GM18508 (cell line): Measurements from ENCODE around the gene SWAP70.
"Not testable (repeated sequence)": the region's sequence is repeated elsewhere in the genome, so short reads cannot be mapped to it uniquely, and the experiment has no call there.

Experiments
- ATAC-seq: cut with Tn5 transposase; IDR thresholded peaks from one replicate; pipeline ENCODE4 v1.9.1; 2021; ENCODE audit warnings: moderate number of reproducible peaks; ENCODE audit not compliant: insufficient read depth, unreplicated experiment

The SWAP70 gene

GRCh38 chr11:9663699-9664275 lies at the start of gene SWAP70:
TSS of gene SWAP70 (plus strand) at chr11:9664077. CDS start at chr11:9664180, 103 bp downstream.
- ATAC-seq, result peak; percentile 43

- ATAC-seq, result peak; percentile 32
These were observed 48.8 kb upstream of the SWAP70 start for GRCh38 chr11:9615031-9615451.

GRCh38 chr11:9616042-9616675 lies 47.7 kb upstream of the SWAP70 start:
- no peak for ATAC-seq

- ATAC-seq, result no peak
These were observed 47.0 kb upstream of the SWAP70 start for GRCh38 chr11:9616858-9617257.

- ATAC-seq, result no peak
These were observed 45.9 kb upstream of the SWAP70 start for GRCh38 chr11:9617940-9618339.

- no peak for ATAC-seq
These were observed 44.9 kb upstream of the SWAP70 start for GRCh38 chr11:9619004-9619403.

GRCh38 chr11:9619971-9620370 lies 43.9 kb upstream of the SWAP70 start:
- no peak for ATAC-seq

GRCh38 chr11:9622353-9622752 lies 41.5 kb upstream of the SWAP70 start:
- ATAC-seq, result not testable (repeated sequence)

- ATAC-seq, result not testable (repeated sequence)
These were observed 40.8 kb upstream of the SWAP70 start for GRCh38 chr11:9623053-9623452.

GRCh38 chr11:9624448-9624847 lies 39.4 kb upstream of the SWAP70 start:
- ATAC-seq, result no peak

- ATAC-seq, result no peak
These were observed 38.7 kb upstream of the SWAP70 start for GRCh38 chr11:9625162-9625561.

- no peak for ATAC-seq
These were observed 38.1 kb upstream of the SWAP70 start for GRCh38 chr11:9625728-9626127.

- ATAC-seq, result no peak
These were observed 37.1 kb upstream of the SWAP70 start for GRCh38 chr11:9626496-9627394.

GRCh38 chr11:9629064-9629463 lies 34.8 kb upstream of the SWAP70 start:
- ATAC-seq, result no peak

- no peak for ATAC-seq
These were observed 30.2 kb upstream of the SWAP70 start for GRCh38 chr11:9633679-9634078.

GRCh38 chr11:9636691-9637090 lies 27.2 kb upstream of the SWAP70 start:
- ATAC-seq, result no peak

- no peak for ATAC-seq
These were observed 24.8 kb upstream of the SWAP70 start for GRCh38 chr11:9639099-9639498.

- no peak for ATAC-seq
These were observed 23.9 kb upstream of the SWAP70 start for GRCh38 chr11:9639985-9640384.

GRCh38 chr11:9642894-9643293 lies 21.0 kb upstream of the SWAP70 start:
- ATAC-seq, result no peak

GRCh38 chr11:9643751-9644150 lies 20.1 kb upstream of the SWAP70 start:
- peak; percentile 86 for ATAC-seq

GRCh38 chr11:9645881-9646280 lies 18.0 kb upstream of the SWAP70 start:
- no peak for ATAC-seq
